NT2/D1 (cell line): ENCODE measurements around the gene LRRC41.

Experiments
- DNase-seq: peaks from one replicate; pipeline ENCODE4 v3.0.0-alpha.2; 2011; ENCODE audit warnings: low read depth, low spot score
- H3K27me3 ChIP-seq: 2 replicates; pipeline ENCODE4 v1.6.0; 2011; ENCODE audit warnings: mild to moderate bottlenecking; ENCODE audit not compliant: insufficient read length, insufficient read depth
- H3K36me3 ChIP-seq: 2 replicates; pipeline ENCODE4 v1.6.1; 2011; ENCODE audit warnings: mild to moderate bottlenecking, low read length, mixed read lengths; ENCODE audit not compliant: insufficient read depth, insufficient read length
- H3K4me1 ChIP-seq: 2 replicates; pipeline ENCODE4 v1.5.1; 2011; ENCODE audit not compliant: insufficient read depth, insufficient read length
- H3K4me3 ChIP-seq: 2 replicates; pipeline ENCODE4 v1.5.1; 2011; ENCODE audit warnings: low read depth; ENCODE audit not compliant: insufficient read length
- H3K9ac ChIP-seq: 2 replicates; pipeline ENCODE4 v1.6.0; 2011; ENCODE audit warnings: low read depth; ENCODE audit not compliant: insufficient read length
- H3K9me3 ChIP-seq: 2 replicates; pipeline ENCODE4 v1.5.1; 2011; ENCODE audit warnings: mild to moderate bottlenecking, low read length; ENCODE audit not compliant: insufficient read depth
- SUZ12 ChIP-seq: IDR thresholded peaks from 2 replicates; pipeline ENCODE4 v1.6.1; 2011; ENCODE audit not compliant: insufficient read length, insufficient read depth; ENCODE audit errors: extremely low read depth
- YY1 ChIP-seq: IDR thresholded peaks from 2 replicates; pipeline ENCODE4 v1.6.1; 2011; ENCODE audit not compliant: insufficient read length, insufficient read depth
- ZNF274 ChIP-seq: IDR thresholded peaks from 2 replicates; pipeline ENCODE4 v1.6.1; 2011; ENCODE audit warnings: mild to moderate bottlenecking, low read depth, low read length

Gene LRRC41

DNA sequence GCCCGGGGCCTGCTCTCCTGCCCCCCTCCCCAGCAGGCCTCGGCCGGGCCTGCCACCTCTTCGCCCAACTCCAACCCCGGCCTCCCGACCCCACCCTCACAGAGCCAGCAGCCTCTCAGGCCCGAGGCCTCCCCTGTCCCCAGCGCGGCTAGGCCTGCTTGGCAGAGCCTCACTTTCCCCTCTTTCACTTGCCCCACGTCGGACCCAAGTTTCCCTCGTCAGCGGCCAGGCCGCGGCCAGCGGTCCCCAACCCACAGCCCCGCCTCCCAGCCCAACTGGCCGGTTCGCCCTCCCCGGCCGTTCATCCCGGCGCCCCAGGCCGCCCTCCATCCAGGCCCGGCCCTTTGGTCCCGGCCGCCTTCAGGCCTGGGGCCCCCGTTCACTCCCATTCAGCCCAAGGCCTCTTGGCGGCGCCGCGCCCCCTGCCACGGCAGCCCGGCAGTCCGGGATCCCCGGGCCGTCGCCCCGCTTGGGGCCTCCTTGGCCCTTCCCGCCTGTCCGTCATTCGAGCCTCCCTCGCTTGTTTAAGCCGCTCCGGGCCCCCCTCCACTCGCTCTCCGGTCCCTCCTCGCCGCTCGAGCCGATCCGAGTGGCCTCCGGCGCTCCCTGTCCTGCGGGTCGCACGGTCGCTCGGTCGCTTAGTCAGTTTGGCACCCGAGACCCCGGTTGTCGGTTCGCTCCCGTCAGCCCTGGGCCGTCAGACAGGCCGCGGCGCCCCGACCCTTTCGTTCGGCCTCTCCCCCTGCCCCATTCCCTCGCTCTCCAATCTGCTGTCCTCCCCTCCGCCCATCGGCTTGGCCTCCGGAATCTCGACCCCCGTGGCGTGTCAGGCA is 1.4 kb downstream of the LRRC41 start:
- Histone ChIP-seq H3K9ac (peak overlapping the region; percentile 97), H3K4me1 (peaks cover 13% of the 10 kb centered on the region), H3K9me3 (no peaks in the 10 kb centered on the region), H3K27me3 (no peaks in the 10 kb centered on the region), H3K36me3 (peaks cover 42% of the 10 kb centered on the region), H3K4me3 (peak overlapping the region; percentile 98)
- DNase-seq, result peak; percentile 63
- no peak for TF ChIP-seq YY1
- no peak for TF ChIP-seq ZNF274
- TF ChIP-seq SUZ12, result no peak

DNA sequence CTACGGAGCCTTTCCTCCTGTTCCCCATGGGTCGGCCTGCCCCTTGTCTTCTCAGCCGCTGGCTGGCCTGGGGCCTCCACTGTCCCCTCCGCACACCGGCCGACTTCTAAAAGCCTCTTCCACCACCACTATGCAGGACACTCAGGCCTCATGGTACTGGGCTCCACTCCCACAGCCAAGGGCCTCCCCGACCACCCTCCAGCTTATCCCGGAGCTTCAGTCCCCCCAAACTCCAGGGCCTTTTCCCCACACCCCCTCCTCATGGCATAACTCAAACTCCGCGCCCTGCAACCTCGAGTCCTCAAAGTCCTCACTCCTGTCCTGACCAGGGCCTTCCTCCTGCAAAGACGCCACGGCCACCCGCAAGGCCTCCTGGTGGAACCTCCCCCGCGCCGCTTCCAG is 2.0 kb downstream of the LRRC41 start:
- TF ChIP-seq ZNF274 (no peak), SUZ12 (no peak), YY1 (no peak)
- no peaks in the 10 kb centered on the region for H3K27me3 ChIP-seq
- H3K4me1 ChIP-seq, result peaks cover 13% of the 10 kb centered on the region
- H3K36me3 ChIP-seq, result peaks cover 42% of the 10 kb centered on the region
- H3K9ac ChIP-seq, result peak overlapping the region; percentile 97
- no peak for DNase-seq
- peak overlapping the region; percentile 98 for H3K4me3 ChIP-seq
- H3K9me3 ChIP-seq, result no peaks in the 10 kb centered on the region

DNA sequence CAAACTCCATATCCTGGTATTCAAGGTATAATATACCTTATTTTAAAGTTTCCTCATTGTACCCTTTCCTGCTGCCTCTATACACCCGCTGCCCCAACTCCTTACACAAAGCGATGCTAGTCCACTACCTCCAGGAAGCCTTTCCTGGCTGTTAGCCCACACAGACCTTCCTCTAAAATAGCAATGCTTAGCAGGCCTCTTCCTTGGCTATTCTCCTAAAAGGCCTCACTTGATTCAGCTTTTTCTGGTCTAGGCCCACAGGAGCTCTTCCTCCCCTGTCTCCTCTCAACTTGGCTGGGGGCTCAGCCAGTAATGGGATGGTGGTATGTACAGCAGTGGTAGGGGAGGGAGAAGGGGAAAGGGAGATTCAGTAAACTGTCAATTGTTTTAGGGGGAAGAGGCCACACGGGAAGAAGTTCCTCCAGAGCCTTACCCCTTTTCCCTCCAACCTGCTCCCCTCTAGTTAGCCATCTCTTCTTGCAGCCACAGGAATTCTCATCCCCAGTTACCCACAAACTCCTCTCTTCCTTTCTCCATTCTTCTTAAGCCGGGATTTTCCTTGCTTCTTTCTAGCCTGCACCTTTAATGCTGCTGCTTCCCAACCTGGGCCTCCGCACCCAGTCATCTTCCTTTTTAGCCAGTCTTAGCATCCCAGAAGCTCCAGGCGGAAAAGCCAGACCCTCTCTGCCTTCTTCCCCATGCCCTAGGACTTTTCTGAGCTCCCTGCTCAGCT is 2.6 kb downstream of the LRRC41 start:
- H3K4me3 ChIP-seq, result peak overlapping the region; percentile 98
- no peak for TF ChIP-seq YY1
- no peak for TF ChIP-seq SUZ12
- TF ChIP-seq ZNF274, result no peak
- H3K4me1 ChIP-seq, result peaks cover 13% of the 10 kb centered on the region
- H3K27me3 ChIP-seq, result no peaks in the 10 kb centered on the region
- H3K9me3 ChIP-seq, result no peaks in the 10 kb centered on the region
- peaks cover 41% of the 10 kb centered on the region for H3K36me3 ChIP-seq
- H3K9ac ChIP-seq, result peak overlapping the region; percentile 97
- no peak for DNase-seq

DNA sequence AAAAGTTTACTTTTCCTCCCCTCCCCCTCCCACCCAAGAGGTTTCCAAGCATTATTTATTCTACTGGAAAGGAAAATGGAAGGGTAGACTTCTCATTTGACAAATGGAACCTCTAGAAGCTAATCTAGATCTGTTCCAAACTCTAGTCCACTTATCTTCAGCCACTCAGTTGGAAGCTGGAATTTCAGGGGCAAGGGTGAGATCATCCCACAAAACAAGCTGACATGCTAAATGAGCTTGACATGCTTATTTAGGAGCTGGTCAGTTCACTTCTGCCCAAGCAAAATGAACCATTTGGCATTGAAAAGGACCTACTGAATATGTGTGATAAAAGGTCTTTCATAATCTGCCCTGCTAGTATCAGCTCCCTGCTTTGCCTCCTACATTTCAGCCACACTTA is 5.0 kb downstream of the LRRC41 start:
- Histone ChIP-seq H3K4me1 (peaks cover 13% of the 10 kb centered on the region), H3K36me3 (peaks cover 54% of the 10 kb centered on the region), H3K9ac (no peak overlapping the region), H3K27me3 (no peaks in the 10 kb centered on the region), H3K9me3 (no peaks in the 10 kb centered on the region), H3K4me3 (no peak overlapping the region)
- no peak for TF ChIP-seq SUZ12
- no peak for TF ChIP-seq YY1
- no peak for TF ChIP-seq ZNF274
- no peak for DNase-seq

DNA sequence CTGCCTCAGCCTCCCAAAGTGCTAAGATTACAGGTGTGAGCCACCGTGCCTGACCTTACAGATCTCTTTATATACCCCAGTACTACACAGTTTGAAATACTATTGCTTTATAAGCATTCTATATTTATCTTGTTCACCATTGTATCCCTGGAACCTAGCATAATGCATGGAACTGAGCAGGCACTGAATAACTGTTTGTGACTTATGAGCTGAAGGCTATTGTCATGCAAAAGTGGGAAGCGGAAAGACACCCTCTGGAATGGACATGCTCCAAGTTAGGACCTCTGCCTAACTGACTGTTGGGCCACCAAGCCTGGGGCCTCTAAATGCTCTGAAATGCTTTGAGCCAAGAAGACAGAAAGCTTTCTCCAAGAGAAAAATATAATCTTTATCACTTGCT is 8.1 kb downstream of the LRRC41 start:
- H3K36me3 ChIP-seq, result peaks cover 71% of the 10 kb centered on the region
- TF ChIP-seq SUZ12 (no peak), ZNF274 (no peak), YY1 (no peak)
- no peak for DNase-seq

DNA sequence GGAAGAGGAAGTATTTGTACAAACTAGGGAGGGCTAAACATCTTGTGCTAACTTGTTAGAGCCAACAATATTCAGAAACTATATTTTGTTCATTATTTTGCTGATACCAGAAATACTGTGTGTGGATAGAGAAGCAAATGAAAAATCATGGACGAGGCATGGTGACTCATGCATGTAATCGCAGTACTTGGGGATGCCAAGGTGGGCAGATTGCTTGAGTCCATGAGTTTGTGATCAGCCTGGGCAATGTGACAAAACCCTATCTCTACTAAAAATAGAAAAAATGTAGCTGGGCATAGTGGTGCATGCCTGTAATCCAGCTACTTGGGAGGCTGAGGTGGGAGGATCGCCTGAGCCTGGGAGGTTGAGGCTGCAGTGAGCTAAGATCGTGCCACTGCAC is 13.4 kb downstream of the LRRC41 start:
- peaks cover 12% of the 10 kb centered on the region for H3K4me1 ChIP-seq
- no peak overlapping the region for H3K4me3 ChIP-seq
- H3K9me3 ChIP-seq, result no peaks in the 10 kb centered on the region
- TF ChIP-seq ZNF274 (no peak), SUZ12 (no peak), YY1 (no peak)
- no peak overlapping the region for H3K9ac ChIP-seq
- no peak for DNase-seq
- peaks cover 78% of the 10 kb centered on the region for H3K36me3 ChIP-seq
- no peaks in the 10 kb centered on the region for H3K27me3 ChIP-seq

More for the DNA sequence above, 8.1 kb downstream of the LRRC41 start:
- peaks cover 5% of the 10 kb centered on the region for H3K4me1 ChIP-seq
- H3K4me3 ChIP-seq, result no peak overlapping the region
- H3K9me3 ChIP-seq, result no peaks in the 10 kb centered on the region
- H3K9ac ChIP-seq, result no peak overlapping the region
- H3K27me3 ChIP-seq, result no peaks in the 10 kb centered on the region

DNA sequence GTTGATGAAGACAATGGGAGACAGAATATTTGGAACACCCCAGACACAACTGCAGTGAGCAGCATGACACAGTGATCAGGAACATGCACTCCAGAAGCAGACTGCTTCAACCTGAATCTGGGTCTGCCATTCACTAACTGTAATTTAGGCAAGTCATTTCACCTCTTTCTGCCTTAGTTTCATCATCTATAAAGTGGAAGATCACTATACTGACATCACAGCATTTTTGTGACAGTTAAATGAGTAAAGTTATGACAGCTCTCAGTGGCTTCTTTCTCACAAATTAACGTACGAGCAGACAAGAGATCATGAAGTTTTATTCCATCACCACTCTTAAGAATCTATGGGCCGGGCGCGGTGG is 14.3 kb downstream of the LRRC41 start:
- no peak for TF ChIP-seq ZNF274
- no peak for TF ChIP-seq SUZ12
- no peak for TF ChIP-seq YY1
- peaks cover 16% of the 10 kb centered on the region for H3K4me1 ChIP-seq
- H3K36me3 ChIP-seq, result peaks cover 77% of the 10 kb centered on the region
- H3K4me3 ChIP-seq, result no peak overlapping the region
- H3K9me3 ChIP-seq, result no peaks in the 10 kb centered on the region
- no peak overlapping the region for H3K9ac ChIP-seq
- DNase-seq, result no peak
- no peaks in the 10 kb centered on the region for H3K27me3 ChIP-seq
